Measurements from ENCODE around the gene SETDB1.

SETDB1 gene

GRCh38 chr1:150976879-150977694, 50.9 kb downstream of the SETDB1 start:
- peak; percentile 30 to 71 for DNase-seq

GRCh38 chr1:150979092-150980056, 53.2 kb downstream of the SETDB1 start:
- peak; percentile 89 to 99 for DNase-seq

GRCh38 chr1:150981177-150981804, 55.1 kb downstream of the SETDB1 start:
- peak; percentile 67 to 93 for DNase-seq

GRCh38 chr1:150981805-150982712, 55.9 kb downstream of the SETDB1 start, which contains the start of gene ANXA9:
TSS of gene ANXA9 (plus strand) at chr1:150982292. CDS start at chr1:150983106, 814 bp downstream.
- DNase-seq = peak in 1 of 2 experiments; percentile 77

GRCh38 chr1:150985179-150985825, 59.1 kb downstream of the SETDB1 start:
- DNase-seq = no peak

GRCh38 chr1:150987924-150988323, 61.8 kb downstream of the SETDB1 start:
- DNase-seq = no peak

- DNase-seq = no peak
Observed at GRCh38 chr1:150992626-150993025, 66.5 kb downstream of the SETDB1 start.

- DNase-seq = no peak
Observed at GRCh38 chr1:150994248-150994647, 68.1 kb downstream of the SETDB1 start.

GRCh38 chr1:150995460-150995859, 69.3 kb downstream of the SETDB1 start:
- DNase-seq = no peak

- DNase-seq = peak; percentile 16 to 57
Observed at GRCh38 chr1:150995896-150996295, 69.7 kb downstream of the SETDB1 start.

GRCh38 chr1:150997126-150997872, 71.1 kb downstream of the SETDB1 start:
- no peak for DNase-seq

GRCh38 chr1:150997949-150998348, 71.8 kb downstream of the SETDB1 start:
- DNase-seq = peak in 1 of 2 experiments; percentile 32

GRCh38 chr1:150999051-150999674, 73.0 kb downstream of the SETDB1 start:
- no peak for DNase-seq

- no peak for DNase-seq
Observed at GRCh38 chr1:150999926-151000325, 73.8 kb downstream of the SETDB1 start.

GRCh38 chr1:151000408-151000807, 74.2 kb downstream of the SETDB1 start:
- DNase-seq = no peak

GRCh38 chr1:151001602-151002001, 75.4 kb downstream of the SETDB1 start:
- no peak for DNase-seq

- no peak for DNase-seq
Observed at GRCh38 chr1:151002051-151002450, 75.9 kb downstream of the SETDB1 start.

GRCh38 chr1:151002611-151003010, 76.4 kb downstream of the SETDB1 start:
- no peak for DNase-seq

- no peak for DNase-seq
Observed at GRCh38 chr1:151003180-151003579, 77.0 kb downstream of the SETDB1 start.

- peak; percentile 71 to 77 for DNase-seq
Observed at GRCh38 chr1:151005729-151006319, 79.7 kb downstream of the SETDB1 start.
